ENCODE data around the gene CHP1.
"Not testable (repeated sequence)": the region's sequence is repeated elsewhere in the genome, so short reads cannot be mapped to it uniquely, and the experiment has no call there.

CHP1 gene

GRCh38 chr15:41230650-41231421, at the start of gene CHP1, which contains the start of gene EXD1:
TSS of gene CHP1 (plus strand) at chr15:41231268. CDS start at chr15:41231383, 115 bp downstream.
TSS of gene EXD1 (minus strand) at chr15:41230757. CDS start at chr15:41226575, 4,182 bp downstream.
- peak; percentile 96 for DNase-seq (ENCODE audit: low read depth)

GRCh38 chr15:41182266-41182665, 48.8 kb upstream of the CHP1 start:
- DNase-seq (ENCODE audit: low read depth): no peak

GRCh38 chr15:41183581-41183980, 47.5 kb upstream of the CHP1 start:
- no peak for DNase-seq (ENCODE audit: low read depth)

GRCh38 chr15:41194444-41194843, 36.6 kb upstream of the CHP1 start:
- no peak for DNase-seq (ENCODE audit: low read depth)

GRCh38 chr15:41199470-41199869, 31.6 kb upstream of the CHP1 start:
- no peak for DNase-seq (ENCODE audit: low read depth)

GRCh38 chr15:41203395-41203794, 27.7 kb upstream of the CHP1 start:
- DNase-seq (ENCODE audit: low read depth): no peak

- no peak for DNase-seq (ENCODE audit: low read depth)
These were observed 25.8 kb upstream of the CHP1 start for GRCh38 chr15:41205315-41205714.

GRCh38 chr15:41207687-41208448, 23.2 kb upstream of the CHP1 start:
- no peak for DNase-seq (ENCODE audit: low read depth)

GRCh38 chr15:41215708-41216107, 15.4 kb upstream of the CHP1 start:
- no peak for DNase-seq (ENCODE audit: low read depth)

- no peak for DNase-seq (ENCODE audit: low read depth)
These were observed 12.2 kb upstream of the CHP1 start for GRCh38 chr15:41218851-41219250.

- DNase-seq (ENCODE audit: low read depth): no peak
These were observed 11.7 kb upstream of the CHP1 start for GRCh38 chr15:41219381-41219780.

- DNase-seq (ENCODE audit: low read depth): no peak
These were observed 771 bp upstream of the CHP1 start for GRCh38 chr15:41230345-41230649.

GRCh38 chr15:41231422-41232226, 556 bp downstream of the CHP1 start:
- no peak for DNase-seq (ENCODE audit: low read depth)

- DNase-seq (ENCODE audit: low read depth): no peak
These were observed 2.3 kb downstream of the CHP1 start for GRCh38 chr15:41233367-41233771.

- DNase-seq (ENCODE audit: low read depth): not testable (repeated sequence)
These were observed 4.2 kb downstream of the CHP1 start for GRCh38 chr15:41235228-41235627.

- DNase-seq (ENCODE audit: low read depth): no peak
These were observed 4.9 kb downstream of the CHP1 start for GRCh38 chr15:41235929-41236328.

- no peak for DNase-seq (ENCODE audit: low read depth)
These were observed 7.0 kb downstream of the CHP1 start for GRCh38 chr15:41238100-41238499.

- no peak for DNase-seq (ENCODE audit: low read depth)
These were observed 10.3 kb downstream of the CHP1 start for GRCh38 chr15:41241221-41241964.

GRCh38 chr15:41250745-41251144, 19.7 kb downstream of the CHP1 start:
- not testable (repeated sequence) for DNase-seq (ENCODE audit: low read depth)

- DNase-seq (ENCODE audit: low read depth): no peak
These were observed 20.3 kb downstream of the CHP1 start for GRCh38 chr15:41251411-41251810.

GRCh38 chr15:41254560-41254959, 23.5 kb downstream of the CHP1 start:
- no peak for DNase-seq (ENCODE audit: low read depth)

- no peak for DNase-seq (ENCODE audit: low read depth)
These were observed 25.0 kb downstream of the CHP1 start for GRCh38 chr15:41256103-41256502.
